Measurements from ENCODE around the gene EIF2B1. TPM values are rescaled to one million over a fixed set of nuclear protein-coding genes. Genes with fewer than 3 reads are reported as not detected.

Gene EIF2B1
- total and polyA plus RNA-seq, 9 donors = 27.1 to 80.8 (median 41.7) TPM

GRCh38 chr12:123675436-123675835, 42.0 kb upstream of the EIF2B1 start:
- DNase-seq = no peak
- Histone ChIP-seq H3K27ac (no peak overlapping the region), H3K4me3 (no peak overlapping the region), H3K4me1 (ENCODE audit: insufficient read depth) (peaks cover 2% of the 10 kb centered on the region), H3K36me3 (no peaks in the 10 kb centered on the region), H3K9me3 (no peaks in the 10 kb centered on the region), H3K27me3 (no peaks in the 10 kb centered on the region)
- intact Hi-C loops (cut with DNase I) = no loop called here
- 95 to 100% (median 96%) methylated on average over 1 of the region's 1 CpG for whole genome bisulfite sequencing, 3 donors
- TF ChIP-seq, protein P1, sequence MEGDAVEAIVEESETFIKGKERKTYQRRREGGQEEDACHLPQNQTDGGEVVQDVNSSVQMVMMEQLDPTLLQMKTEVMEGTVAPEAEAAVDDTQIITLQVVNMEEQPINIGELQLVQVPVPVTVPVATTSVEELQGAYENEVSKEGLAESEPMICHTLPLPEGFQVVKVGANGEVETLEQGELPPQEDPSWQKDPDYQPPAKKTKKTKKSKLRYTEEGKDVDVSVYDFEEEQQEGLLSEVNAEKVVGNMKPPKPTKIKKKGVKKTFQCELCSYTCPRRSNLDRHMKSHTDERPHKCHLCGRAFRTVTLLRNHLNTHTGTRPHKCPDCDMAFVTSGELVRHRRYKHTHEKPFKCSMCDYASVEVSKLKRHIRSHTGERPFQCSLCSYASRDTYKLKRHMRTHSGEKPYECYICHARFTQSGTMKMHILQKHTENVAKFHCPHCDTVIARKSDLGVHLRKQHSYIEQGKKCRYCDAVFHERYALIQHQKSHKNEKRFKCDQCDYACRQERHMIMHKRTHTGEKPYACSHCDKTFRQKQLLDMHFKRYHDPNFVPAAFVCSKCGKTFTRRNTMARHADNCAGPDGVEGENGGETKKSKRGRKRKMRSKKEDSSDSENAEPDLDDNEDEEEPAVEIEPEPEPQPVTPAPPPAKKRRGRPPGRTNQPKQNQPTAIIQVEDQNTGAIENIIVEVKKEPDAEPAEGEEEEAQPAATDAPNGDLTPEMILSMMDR (IDR thresholded peaks at IDR 0.05) = no peak
- TF ChIP-seq EP300 (IDR thresholded peaks at IDR 0.05) = no peak
- TF ChIP-seq POLR2A (IDR thresholded peaks at IDR 0.05) = no peak

GRCh38 chr12:123671876-123672275, 38.4 kb upstream of the EIF2B1 start:
- intact Hi-C loops (cut with DNase I) = no loop called here
- no peak for DNase-seq
- WGBS, 3 donors = 47 to 52% (median 49%) methylated on average over 6 of the region's 6 CpGs
- TF ChIP-seq EP300 (IDR thresholded peaks at IDR 0.05) (no peak), POLR2A (IDR thresholded peaks at IDR 0.05) (no peak)
- TF ChIP-seq, protein P1 (IDR thresholded peaks at IDR 0.05) = no peak
- Histone ChIP-seq H3K4me1 (ENCODE audit: insufficient read depth) (peaks cover 2% of the 10 kb centered on the region), H3K36me3 (no peaks in the 10 kb centered on the region), H3K9me3 (no peaks in the 10 kb centered on the region), H3K4me3 (peak overlapping the region; percentile 70), H3K27ac (no peak overlapping the region), H3K27me3 (no peaks in the 10 kb centered on the region)

GRCh38 chr12:123670882-123671728, 37.6 kb upstream of the EIF2B1 start, which contains the start of gene TCTN2:
Gene TCTN2 (plus strand): TSS chr12:123671113. CDS start chr12:123671241, 128 bp downstream.
- peaks cover 2% of the 10 kb centered on the region for H3K4me1 ChIP-seq (ENCODE audit: insufficient read depth)
- H3K27me3 ChIP-seq = no peaks in the 10 kb centered on the region
- H3K4me3 ChIP-seq = peak within 1 kb of the TSS; percentile 70
- H3K9me3 ChIP-seq = no peaks in the 10 kb centered on the region
- TF ChIP-seq EP300 (IDR thresholded peaks at IDR 0.05) = no peak
- H3K27ac ChIP-seq = no peak within 1 kb of the TSS
- intact Hi-C loops (cut with DNase I) = no loop called here
- no peaks in the 10 kb centered on the region for H3K36me3 ChIP-seq
- DNase-seq = peak; percentile 93 to 98 (median 96)
- WGBS, 3 donors = 0 to 1% (median 1%) methylated on average over 52 to 53 of the region's 53 CpGs

GRCh38 chr12:123667771-123668170, 34.3 kb upstream of the EIF2B1 start:
- TF ChIP-seq EP300 (IDR thresholded peaks at IDR 0.05) (no peak), POLR2A (IDR thresholded peaks at IDR 0.05) (no peak)
- TF ChIP-seq, protein P1 (IDR thresholded peaks at IDR 0.05) = no peak
- no peak overlapping the region for H3K27ac ChIP-seq
- 83 to 92% (median 87%) methylated on average over 8 of the region's 8 CpGs for WGBS, 3 donors
- H3K27me3 ChIP-seq = no peaks in the 10 kb centered on the region
- no peaks in the 10 kb centered on the region for H3K9me3 ChIP-seq
- no peak overlapping the region for H3K4me3 ChIP-seq
- peaks cover 2% of the 10 kb centered on the region for H3K4me1 ChIP-seq (ENCODE audit: insufficient read depth)
- intact Hi-C loops (cut with DNase I) = no loop called here
- no peak for DNase-seq
- no peaks in the 10 kb centered on the region for H3K36me3 ChIP-seq
